HG03439 (cell line): Measurements from ENCODE around the gene DVL2.
"Not testable (repeated sequence)": the region's sequence is repeated elsewhere in the genome, so short reads cannot be mapped to it uniquely, and the experiment has no call there.

Experiments
- ATAC-seq: cut with Tn5 transposase; IDR thresholded peaks from one replicate; pipeline ENCODE4 v1.9.1; 2021; ENCODE audit warnings: mild to moderate bottlenecking, moderate library complexity; ENCODE audit not compliant: unreplicated experiment

Gene DVL2

DNA sequence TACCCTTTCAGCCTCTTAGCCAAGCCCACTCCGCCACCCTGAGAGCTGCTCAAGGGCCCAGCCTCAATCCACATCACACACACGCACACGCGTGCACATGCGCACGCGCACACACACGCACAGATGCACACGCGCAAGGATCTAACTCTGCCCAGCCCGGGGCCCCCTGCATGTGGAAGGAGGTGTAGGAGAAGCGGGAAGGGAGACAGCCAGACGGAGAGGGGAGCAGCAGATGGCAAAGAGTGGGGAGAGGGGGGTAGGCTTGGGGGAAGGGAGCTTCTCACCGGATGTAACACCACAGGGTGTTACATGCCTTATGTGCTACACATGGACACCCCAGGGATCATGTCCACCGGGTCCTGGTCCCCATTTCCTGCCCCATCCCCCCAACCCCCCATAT lies 30.0 kb downstream of the DVL2 start:
- no peak for ATAC-seq

DNA sequence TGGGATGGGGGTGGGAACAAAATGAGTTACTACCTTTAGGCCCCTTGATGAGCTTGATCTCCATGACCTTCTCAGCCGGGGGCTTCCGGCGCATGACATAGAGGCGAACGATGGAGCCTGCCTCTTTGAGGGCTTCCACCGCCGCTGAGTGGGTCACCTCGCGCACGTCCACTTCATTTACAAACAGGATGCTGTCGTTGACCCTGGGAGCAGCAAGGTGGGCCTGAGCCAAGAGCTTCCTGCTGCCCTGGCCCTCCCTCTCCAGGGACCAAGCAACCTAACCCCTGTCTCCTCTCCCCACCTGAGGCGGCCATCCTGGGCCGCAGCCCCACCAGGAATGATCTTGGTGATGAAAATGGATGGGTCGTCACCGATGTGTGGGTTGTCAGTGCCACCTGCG lies 30.9 kb downstream of the DVL2 start:
- ATAC-seq, result no peak

DNA sequence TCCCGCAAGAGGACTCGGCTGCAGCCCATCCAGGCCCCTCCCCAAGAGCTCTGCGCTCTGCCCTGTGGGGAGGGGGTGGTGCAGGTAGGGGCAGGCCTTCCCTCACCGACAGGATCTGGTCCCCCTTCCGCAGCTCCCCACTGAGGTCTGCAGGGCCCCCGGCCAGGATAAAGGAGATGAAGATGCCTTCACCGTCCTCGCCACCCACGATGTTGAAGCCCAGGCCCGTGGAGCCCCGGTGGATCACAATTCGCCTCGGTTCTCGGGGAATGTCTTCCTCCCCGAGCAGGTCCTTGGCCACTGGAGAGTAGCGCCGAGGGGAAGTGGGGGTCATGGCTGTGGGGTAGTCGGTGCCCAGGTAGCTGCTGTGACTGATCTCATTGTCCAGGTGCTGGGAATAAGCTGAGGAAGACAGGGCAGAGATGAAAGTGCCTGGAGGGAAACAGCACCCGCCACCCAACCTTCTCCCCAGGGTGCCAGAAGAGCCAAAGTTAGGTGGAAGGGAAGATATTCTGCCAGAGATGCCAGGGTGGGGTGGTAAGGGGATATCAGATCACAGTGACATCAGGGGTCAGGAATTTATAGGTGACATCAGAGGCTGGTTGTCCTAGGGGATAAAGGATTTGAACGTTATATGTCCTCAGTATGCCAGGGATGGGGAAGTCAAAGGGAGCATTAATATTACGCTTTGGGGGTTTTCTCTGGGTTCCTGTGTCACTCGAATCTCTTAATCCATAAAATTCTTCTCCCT lies 37.5 kb downstream of the DVL2 start:
- ATAC-seq, result no peak

DNA sequence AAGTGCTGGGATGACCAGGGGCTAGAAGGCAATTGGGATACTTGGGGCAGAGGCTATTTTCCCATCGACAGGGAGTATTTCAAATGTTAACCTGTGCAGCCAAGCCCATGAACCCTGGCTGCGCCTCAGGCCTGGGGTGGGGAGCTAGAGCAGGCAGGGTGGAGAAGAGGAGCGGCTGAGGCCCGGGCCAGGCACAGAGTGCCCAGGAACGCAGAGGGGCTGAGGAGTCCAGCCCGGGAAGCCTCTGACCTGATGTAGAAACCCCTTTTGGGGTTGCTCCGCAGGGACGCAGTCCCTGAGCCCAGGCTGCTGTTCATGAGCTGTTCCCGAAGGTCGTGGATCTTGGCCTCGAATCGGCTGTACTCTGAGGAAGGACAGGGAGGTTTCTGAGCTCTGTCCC lies 38.3 kb downstream of the DVL2 start:
- ATAC-seq, result no peak

DNA sequence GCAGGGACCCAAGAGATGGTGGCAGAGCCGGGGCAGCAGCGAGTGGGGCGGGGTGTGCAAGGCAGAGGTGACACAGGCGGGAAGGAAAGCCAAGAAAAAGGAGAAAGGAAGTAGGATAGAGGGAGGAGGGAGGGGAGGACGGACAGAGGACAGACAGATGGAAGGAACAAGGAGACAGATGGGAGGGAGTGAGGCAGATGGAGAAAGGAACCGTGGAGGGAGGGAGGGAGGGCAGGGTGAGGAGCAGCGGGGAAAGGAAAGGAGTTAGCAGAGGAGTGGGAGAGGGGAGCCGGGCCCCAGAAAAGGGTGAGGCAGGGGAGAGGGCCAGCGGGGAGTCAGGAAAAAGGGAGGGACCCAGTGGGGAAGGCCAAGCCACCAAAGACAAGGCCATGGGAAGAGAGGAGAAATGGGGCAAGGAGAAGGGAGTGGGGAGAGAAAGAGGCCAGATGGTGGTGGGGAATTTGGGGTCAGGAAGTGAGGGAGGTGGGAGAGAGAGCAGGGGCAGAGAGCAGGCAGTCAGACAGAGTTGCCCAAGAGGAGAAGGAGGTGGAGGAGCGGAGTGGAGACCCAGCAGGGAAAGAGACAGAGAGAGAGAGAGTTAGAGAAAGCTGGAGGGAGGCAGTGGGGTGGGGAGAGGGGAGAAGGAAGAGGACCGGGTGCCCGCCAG lies 41.9 kb downstream of the DVL2 start:
- ATAC-seq, result no peak

DNA sequence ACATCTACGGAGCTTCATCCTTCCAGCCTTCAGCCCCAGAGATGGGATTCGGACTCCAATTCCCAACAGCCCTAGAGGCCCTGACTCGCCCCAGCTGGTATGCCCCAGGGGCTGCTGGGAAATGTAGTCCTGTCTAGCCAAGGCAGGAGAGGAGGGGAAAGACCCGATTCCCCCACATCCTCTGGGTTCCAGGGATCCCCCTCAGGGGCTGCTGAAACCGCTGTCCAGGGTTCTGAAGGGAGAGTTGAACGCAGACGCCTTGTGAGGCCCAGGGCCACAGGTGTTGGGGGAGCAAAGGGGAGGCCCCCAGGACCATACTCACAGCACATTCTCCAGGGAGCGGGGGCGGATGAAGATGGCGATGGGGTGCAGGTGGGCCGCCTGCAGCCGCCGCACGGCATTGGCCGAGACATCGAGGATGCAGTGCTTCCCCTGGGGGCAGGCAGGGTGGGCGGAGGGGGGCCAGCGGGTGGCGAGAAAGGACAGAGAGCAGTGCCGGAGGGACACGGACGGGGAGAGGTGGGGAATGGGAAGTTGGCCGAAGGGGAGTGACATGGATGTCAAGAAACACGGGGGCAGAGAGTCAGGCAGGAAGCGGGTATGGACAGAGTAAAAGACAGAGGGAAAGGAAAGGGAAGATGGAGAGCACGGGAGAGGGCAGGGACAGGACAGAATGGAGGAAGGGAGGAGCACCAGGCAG lies 42.6 kb downstream of the DVL2 start:
- ATAC-seq, result no peak

DNA sequence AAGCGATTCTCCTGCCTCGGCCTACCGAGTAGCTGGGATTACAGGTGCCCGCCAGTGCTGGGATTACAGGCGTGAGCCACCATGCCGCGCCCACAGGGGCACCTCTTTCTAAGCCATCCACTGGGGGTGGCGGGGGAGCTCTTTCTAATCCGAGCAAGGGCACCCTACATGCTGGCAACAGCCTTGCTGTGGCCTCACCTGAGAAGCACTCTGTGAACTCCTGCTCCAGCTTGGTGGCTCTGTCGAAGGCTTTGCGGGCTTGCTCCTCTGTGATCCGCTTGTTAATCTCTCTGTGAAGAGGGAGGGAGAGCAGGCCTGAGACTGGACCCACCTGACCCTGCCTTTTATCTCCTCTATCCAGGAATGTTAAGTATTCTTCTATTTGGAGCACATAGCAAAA lies 43.2 kb downstream of the DVL2 start:
- ATAC-seq, result no peak

DNA sequence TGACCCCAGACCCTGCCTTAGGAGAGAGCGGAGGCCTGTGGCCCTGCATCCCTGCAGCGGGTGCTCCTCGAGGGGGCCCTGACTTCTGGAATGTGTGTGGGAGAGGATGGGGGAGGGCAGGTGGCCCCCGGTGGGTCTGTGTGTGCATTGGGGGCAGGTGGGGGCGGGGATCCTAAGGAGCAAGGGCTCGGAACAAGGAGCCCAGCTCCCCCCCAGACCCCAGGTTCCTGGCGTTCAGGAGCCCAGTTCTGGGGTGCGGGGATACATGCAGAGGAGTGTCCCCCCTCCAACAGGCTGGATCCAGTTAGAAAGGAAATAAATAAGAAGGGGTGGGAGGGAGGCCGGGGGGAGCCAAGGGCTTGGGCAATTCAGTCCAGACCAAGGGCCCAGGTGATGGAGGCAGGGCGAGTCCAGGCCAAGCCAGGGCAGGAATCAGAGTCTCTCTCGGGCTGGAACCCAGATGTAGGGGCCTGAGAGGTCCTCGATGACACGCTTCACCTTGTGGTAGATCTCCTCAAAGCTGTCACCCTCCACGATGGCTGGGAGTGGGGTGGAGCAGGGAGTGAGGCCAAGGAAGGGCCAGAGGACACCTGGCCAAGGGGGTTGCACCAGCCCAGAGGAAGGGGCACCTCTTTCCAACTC lies 43.9 kb downstream of the DVL2 start:
- no peak for ATAC-seq

DNA sequence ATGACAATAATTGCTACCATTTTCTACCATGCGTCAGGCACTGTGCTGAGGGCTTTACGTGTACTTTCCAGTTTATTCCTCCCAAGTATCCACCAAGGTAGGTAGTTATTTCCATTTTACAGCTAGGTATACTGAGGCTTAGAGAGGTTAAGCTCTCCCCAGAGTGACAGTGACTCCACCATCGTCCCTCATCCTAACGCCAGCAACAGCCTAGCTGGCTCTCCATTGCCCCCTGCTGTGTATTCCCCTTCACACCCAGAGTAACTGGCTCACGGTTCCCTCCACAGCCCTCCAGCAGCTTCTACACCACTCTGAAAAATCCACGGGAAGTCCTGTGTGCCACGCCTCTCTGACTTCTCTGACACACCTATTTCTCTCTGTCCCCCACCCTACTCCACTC lies 48.1 kb downstream of the DVL2 start:
- ATAC-seq, result no peak

DNA sequence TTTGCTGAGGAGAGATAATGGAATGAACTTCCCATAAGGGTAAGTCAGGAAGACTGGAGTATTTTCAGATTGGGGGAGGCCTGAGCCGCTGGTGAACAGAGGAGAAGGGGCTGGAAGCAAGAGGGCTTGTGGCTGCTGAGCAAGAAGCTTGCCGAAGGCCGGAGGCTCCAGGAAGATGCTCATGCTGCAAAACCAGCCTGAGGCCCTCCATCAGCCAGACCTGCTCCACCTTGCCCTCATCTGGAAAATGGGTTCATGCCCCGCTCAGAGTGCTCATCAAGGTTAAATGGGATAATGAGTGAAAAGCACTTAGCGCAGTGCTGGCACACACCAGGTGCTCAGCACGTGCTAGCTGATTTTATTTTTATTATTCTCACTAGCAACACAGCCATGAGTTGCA lies 49.7 kb downstream of the DVL2 start:
- ATAC-seq, result no peak

DNA sequence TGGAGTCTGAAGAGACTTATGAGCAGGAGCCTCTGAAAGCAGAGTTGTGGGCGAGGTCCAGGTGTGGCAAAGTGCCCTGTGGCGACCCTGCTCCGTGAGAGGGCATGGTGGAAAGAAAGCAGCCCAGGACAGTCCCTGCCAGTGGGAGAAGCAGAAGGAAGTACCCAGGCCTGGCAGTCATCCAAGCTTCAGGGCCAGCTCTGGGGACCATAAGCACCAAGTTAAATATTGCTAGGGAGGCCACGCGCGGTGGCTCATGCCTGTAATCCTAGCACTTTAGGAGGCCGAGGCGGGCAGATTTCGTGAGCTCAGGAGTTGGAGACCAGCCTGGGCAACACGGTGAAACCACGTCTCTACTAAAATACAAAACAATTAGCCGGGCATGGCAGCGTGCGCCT lies 50.2 kb downstream of the DVL2 start:
- ATAC-seq, result no peak

DNA sequence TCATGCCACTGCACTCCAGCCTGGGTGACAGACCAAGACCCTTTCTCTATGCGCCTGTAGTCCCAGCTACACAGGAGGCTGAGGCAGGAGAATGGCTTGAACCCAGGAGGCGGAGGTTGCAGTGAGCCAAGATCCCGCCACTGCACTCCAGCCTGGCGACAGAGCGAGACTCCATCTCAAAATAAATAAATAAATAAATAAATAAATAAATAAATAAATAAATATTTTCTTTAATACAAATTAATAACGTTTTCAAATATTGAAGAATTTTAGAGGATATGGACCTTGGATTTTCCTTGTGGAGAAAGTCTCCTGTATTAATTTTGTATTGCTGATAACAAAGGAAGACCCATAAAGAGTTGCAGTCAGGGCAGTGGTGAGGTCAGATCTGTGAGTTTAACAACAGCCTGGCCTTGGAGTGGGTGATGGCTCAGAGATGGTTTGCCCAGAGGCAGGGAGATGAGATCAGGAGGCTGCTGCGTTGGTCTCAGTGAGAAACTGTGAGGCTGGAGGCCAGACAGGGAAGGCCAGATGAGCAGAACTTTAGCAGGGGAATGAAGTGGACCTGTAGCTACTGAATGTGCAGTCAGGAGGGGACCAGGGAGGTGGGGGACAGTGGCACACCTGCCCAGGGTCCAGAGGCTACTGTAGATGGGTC lies 50.8 kb downstream of the DVL2 start:
- no peak for ATAC-seq

DNA sequence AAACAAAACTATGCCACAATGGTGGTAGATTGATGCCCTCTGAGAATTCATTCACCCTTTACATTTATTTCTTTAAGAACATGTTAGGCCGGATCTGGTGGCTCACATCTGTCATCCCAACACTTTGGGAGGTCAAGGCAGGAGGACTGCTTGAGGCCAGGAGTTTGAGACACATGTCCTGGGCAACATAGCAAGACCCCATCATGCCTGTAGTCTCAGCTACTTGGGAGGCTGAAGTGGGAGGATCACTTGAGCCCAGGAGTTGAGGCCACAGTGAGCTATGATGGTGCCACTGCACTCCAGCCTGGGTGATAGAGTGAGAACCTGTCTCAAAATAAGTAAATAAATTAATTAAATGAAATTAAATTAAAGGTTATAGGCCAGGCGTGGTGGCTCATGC lies 52.2 kb downstream of the DVL2 start:
- not testable (repeated sequence) for ATAC-seq

DNA sequence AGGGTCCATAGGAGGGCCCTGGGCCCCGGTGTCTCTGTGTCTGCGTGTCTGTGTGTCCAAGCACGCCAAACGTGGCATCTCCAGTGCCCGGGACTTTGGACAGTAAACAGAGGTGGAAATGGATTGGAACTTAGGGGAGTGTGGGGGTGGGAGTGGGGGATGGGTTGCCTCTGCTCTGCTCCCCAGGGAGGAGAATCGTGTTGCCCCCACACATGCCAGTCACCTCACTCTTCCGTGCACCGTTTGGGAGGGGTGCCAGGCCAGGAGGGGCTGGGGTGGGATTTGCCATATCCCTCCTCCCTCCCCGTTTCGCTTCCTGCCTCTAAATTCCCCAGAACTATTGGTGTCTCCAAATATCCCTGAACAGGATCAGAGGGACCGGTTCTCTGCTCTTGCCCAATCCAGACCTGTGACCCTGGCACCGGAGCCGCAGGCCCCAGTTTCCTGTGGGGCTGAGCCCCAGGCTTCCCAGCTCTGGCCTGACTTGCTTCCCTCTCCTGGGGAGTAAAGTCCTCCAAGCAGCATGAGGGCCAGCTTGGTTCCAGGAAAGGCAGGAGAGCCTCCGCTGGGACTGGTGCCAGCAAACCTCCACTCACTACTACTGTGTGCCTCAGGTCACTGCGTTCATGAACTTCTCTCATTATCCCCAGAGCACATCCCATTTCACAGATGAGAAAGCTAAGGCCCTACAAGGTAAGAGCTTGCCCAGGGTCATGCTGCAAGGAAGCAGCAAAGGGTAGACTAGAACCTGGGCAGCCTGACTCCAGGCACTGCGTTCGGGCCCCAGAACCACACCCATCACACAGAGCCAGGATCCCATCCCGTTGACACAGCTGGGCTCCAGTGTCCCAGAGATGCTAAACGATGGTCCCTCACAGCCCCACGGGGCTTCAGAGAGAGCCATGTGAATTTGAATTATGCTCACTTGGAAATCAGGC lies 54.7 kb downstream of the DVL2 start, which contains the start of gene ASGR1:
TSS of gene ASGR1 (minus strand) at position 54 of the 938 bp plus-strand sequence. CDS start 807 bp downstream, outside the sequence.
- ATAC-seq, result no peak

DNA sequence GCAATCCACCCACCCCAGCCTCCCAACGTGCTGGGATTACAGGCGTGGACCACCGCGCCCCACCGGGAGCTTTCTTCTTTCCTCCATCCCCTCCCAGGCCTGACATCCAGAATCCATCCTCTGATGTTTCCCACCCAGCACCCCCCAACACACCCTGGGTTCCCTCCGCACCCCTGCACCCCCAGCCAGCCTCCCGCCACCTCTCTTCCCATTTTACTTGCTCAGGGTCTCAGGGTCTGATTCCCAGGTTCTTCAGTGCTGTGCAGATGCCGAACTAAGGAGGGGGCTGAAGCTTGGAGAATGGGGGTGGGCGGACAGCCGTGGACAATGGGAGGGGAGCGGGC lies 55.4 kb downstream of the DVL2 start:
- no peak for ATAC-seq

DNA sequence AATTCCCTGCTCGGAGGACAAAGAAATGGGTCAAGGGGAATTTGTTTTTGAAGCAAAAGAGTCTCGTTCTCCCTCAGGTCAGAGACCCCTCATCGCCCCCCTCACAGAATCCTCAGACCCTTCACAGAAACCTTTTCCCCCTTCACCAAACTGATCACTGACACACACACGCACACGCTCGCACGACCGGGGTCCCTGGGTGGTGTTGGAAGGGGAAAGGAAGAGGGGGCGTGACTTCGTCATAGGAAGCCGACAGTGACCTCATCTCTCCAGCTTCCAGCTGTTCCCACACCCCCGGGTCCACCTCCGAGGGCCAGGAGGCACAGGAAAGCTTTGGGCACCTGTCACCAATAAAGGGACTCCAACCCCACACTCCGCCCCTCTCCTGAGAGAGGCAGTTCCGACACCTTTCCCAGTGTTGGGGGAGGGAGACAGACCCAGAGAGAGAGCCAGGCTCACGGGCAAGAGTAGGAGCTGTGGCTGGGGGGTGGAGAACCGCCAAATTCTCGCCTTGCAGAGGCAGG lies 56.3 kb downstream of the DVL2 start:
- ATAC-seq, result no peak

DNA sequence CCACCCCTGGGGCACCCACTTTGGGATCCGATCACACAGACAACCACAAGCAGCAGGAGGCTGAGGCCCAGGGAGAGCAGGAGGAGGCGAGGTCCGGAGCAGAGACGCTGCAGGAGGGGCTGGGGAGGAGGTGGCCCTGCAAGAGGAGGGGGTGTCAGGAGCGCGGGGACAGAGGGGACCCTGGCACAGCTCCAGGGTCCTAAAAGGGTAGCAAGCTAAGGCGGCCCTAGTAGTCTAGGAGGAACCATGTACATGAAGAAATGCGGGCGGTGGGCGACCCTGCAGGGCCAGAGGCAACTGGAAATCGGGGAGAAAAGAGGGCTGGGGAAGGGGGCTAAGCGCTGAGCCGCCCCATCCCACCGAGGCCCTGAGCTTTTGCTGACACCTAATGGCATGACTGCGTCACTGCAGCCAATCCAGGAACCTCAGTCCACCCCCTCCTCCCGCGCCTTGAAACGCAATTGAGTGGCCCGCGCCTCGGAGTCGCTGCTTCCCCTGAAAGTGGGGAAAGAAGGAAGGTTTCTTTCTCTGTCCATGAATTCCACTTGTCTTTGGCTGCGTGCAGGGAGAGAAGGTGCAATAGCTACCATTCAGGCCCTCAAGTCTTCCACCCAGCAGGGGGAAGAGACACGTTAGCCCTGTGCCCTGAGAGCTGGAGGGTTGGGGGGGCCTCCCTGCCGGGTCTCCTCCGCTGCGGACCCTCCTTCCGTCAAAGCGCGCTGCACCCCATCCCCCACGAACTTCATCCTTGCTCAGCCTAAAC lies 56.9 kb downstream of the DVL2 start:
- ATAC-seq, result no peak

DNA sequence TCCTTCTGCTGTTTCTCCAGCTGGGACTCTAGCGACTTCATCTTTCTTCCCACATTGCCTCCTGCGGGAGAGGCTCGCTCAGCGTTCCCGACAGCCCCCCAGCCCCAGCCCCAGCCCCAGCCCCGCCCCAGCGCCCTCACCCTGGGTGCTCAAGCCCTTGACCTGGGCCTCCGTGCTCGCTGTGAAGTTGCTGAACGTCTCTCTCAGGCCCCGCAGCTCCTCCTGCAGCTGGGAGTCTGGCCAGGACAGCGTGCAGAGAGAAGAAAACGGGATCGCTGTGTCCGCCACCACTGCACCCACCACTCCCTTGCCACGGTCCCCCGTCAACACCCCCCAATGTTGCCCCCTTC lies 57.5 kb downstream of the DVL2 start:
- ATAC-seq, result no peak
